Erythroblast (primary cell): ENCODE data around the gene APP.

Experiments used
- GATA1 ChIP-seq: IDR thresholded peaks from 2 replicates; pipeline ENCODE4 v1.6.1; 2011; ENCODE audit warnings: low read depth, mild to moderate bottlenecking, control low read depth, low read length, moderate library complexity
- POLR2A ChIP-seq: IDR thresholded peaks from 2 replicates; pipeline ENCODE4 v1.6.1; 2011; ENCODE audit warnings: mild to moderate bottlenecking, low read length

- no peak for TF ChIP-seq POLR2A
- TF ChIP-seq GATA1: no peak
These were observed 40.2 kb downstream of the APP start for GRCh38 chr21:26130249-26130881.
